Thymus (tissue), 11 donors: ENCODE data around the gene RPL29. TPM values are rescaled to one million over a fixed set of nuclear protein-coding genes. Genes with fewer than 3 reads are reported as not detected.

Experiments used
- DNase-seq, 9 donors: peaks; one replicate each; pipeline ENCODE4 v3.0.0-alpha.2; 2013; ENCODE audit warnings: low spot score in 9 of 9, low read depth in 6 of 9, missing footprints in 1 of 9
- H3K27ac ChIP-seq, 2 donors: one replicate each; pipeline ENCODE4 v1.5.1; 2013; ENCODE audit warnings: control low read depth in 1 of 2, low read depth in 1 of 2, low read length in 1 of 2, mild to moderate bottlenecking in 1 of 2, moderate library complexity in 1 of 2
- H3K27me3 ChIP-seq, 2 donors: one replicate each; pipeline ENCODE4 v1.5.1; 2013; ENCODE audit warnings: low read length in 1 of 2; ENCODE audit not compliant: control insufficient read depth in 2 of 2, insufficient read depth in 1 of 2
- H3K36me3 ChIP-seq, 2 donors: one replicate each; pipeline ENCODE4 v1.5.1; 2013; ENCODE audit warnings: low read length in 1 of 2, mild to moderate bottlenecking in 1 of 2, moderate library complexity in 1 of 2; ENCODE audit not compliant: control insufficient read depth in 2 of 2, insufficient read depth in 2 of 2
- H3K4me1 ChIP-seq, 2 donors: one replicate each; pipeline ENCODE4 v1.5.1; 2013; ENCODE audit warnings: low read length in 2 of 2; ENCODE audit not compliant: control insufficient read depth in 2 of 2, insufficient read depth in 2 of 2
- H3K4me3 ChIP-seq, 2 donors: one replicate each; pipeline ENCODE4 v1.5.1; 2013; ENCODE audit warnings: low read length in 2 of 2, control low read depth in 1 of 2, mild to moderate bottlenecking in 1 of 2
- H3K9me3 ChIP-seq, 2 donors: one replicate each; pipeline ENCODE4 v1.5.1; 2013; ENCODE audit warnings: low read length in 1 of 2, mild to moderate bottlenecking in 1 of 2; ENCODE audit not compliant: control insufficient read depth in 2 of 2, insufficient read depth in 1 of 2
- WGBS: extraction: QIAGEN DNeasy Blood & Tissue Kit; methylation state at CpG from one replicate; pipeline ENCODE4 v1.1.7; 2013; 5-methylcytosine and 5-hydroxymethylcytosine counted together
- polyA plus RNA-seq: library from polyadenylated mRNA; stranded (reverse); fragments of 200-250 nt; gene quantifications from one replicate; pipeline ENCODE4 v1.2.3, GENCODE V29; 2013
- total RNA-seq: library from RNA; stranded (reverse); fragments of 120-200 nt; gene quantifications from one replicate; pipeline ENCODE4 v1.2.4, GENCODE V29; 2013
- donor health status: healthy.

Gene RPL29
- total and polyA plus RNA-seq, 2 donors: 1,457 to 1,964 TPM

- H3K36me3 ChIP-seq: no peaks in the 10 kb centered on the region
- peaks cover 27 to 96% of the 10 kb centered on the region in 2 donors for H3K27me3 ChIP-seq
- no peak overlapping the region for H3K4me3 ChIP-seq
- peaks cover 5 to 11% of the 10 kb centered on the region in 2 donors for H3K4me1 ChIP-seq
- 96% methylated on average over 20 of the region's 20 CpGs for WGBS
- H3K9me3 ChIP-seq: peaks cover 0 to 3% of the 10 kb centered on the region in 2 donors
- no peak for DNase-seq
- H3K27ac ChIP-seq: no peak overlapping the region
Observed at GRCh38 chr3:51958603-51959521, 36.8 kb downstream of the RPL29 start.

DNA sequence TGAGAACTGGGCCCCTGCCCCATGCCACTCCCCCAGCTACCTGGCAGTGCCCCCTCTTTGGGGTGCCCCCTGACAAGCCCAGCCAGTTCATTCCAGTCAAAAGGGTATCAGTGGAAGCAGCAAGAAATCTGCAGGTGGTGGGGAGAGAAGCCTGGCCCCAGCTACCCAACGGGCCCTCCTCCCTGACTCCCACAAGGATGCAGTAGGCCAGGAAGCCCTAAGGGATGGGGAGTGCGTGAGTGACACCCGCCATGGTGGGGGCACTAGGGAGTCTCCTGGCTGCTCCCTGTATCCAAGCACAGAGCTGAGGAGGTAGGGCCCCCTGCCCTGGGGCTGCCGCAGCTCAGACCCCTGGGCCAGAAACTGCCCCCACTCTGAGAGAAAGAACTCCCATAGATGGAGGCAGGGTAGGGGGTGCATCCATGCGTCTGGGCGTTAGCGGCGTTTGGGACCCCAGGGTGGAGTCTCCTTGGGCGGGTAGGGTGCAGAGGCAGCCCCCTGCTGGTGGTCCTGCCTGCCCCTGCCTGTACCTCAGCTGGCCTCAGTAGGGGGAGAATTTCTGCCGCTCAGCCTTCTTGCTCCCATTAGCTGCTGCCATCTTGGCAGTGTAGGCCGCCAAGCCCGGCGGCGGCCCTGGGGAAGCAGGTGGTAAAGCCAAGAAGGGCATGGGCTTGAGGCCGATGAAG lies 38.0 kb downstream of the RPL29 start:
- H3K4me3 ChIP-seq: no peak overlapping the region
- H3K9me3 ChIP-seq: peaks cover 0 to 3% of the 10 kb centered on the region in 2 donors
- H3K36me3 ChIP-seq: no peaks in the 10 kb centered on the region
- H3K27me3 ChIP-seq: peaks cover 34 to 94% of the 10 kb centered on the region in 2 donors
- H3K27ac ChIP-seq: no peak overlapping the region
- WGBS: 98% methylated on average over 15 of the region's 15 CpGs
- no peak for DNase-seq
- H3K4me1 ChIP-seq: peaks cover 5 to 11% of the 10 kb centered on the region in 2 donors

- Histone ChIP-seq H3K36me3 (no peaks in the 10 kb centered on the region), H3K4me3 (peak overlapping the region in 1 of 2 donors; percentile 42), H3K27me3 (peaks cover 34 to 87% of the 10 kb centered on the region in 2 donors), H3K4me1 (peaks cover 5 to 11% of the 10 kb centered on the region in 2 donors), H3K27ac (no peak overlapping the region), H3K9me3 (peaks cover 0 to 3% of the 10 kb centered on the region in 2 donors)
- peak in 2 of 9 donors; percentile 44 to 54 for DNase-seq
- WGBS: 6% methylated on average over 97 of the region's 97 CpGs
Observed at GRCh38 chr3:51955893-51956770, 39.6 kb downstream of the RPL29 start.

- DNase-seq: no peak
- H3K4me1 ChIP-seq: peaks cover 5 to 11% of the 10 kb centered on the region in 2 donors
- peaks cover 34 to 85% of the 10 kb centered on the region in 2 donors for H3K27me3 ChIP-seq
- no peak within 1 kb of the TSS for H3K27ac ChIP-seq
- H3K36me3 ChIP-seq: no peaks in the 10 kb centered on the region
- peak within 1 kb of the TSS in 1 of 2 donors; percentile 42 for H3K4me3 ChIP-seq
- WGBS: 40% methylated on average over 33 of the region's 33 CpGs
- peaks cover 0 to 3% of the 10 kb centered on the region in 2 donors for H3K9me3 ChIP-seq
Observed at GRCh38 chr3:51955175-51955892, 40.4 kb downstream of the RPL29 start, which contains the start of gene GPR62. TSS of gene GPR62 (plus strand) at chr3:51955381. CDS start at chr3:51955653, 272 bp downstream.

DNA sequence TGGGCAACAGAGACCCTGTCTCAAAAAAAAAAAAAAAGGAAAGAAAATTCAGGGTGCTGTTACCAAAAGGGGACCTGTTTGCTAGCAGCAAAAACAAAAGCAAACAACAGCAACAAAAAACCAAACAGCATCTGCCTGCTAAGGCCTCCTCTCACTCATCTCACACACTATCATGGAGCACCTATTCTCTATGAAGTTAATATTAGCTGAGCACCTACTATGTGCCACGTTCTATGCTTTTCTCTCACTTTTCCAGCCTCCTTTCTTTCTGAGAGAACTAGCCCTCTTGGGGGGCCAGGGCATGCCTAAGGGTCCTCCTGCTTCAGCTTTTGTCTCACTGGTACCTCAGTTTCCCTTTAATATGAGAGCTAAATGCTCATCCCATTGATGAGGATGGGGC lies 41.0 kb downstream of the RPL29 start:
- Histone ChIP-seq H3K9me3 (peaks cover 0 to 3% of the 10 kb centered on the region in 2 donors), H3K4me3 (no peak overlapping the region), H3K27me3 (peaks cover 34 to 79% of the 10 kb centered on the region in 2 donors), H3K36me3 (no peaks in the 10 kb centered on the region), H3K27ac (no peak overlapping the region), H3K4me1 (peaks cover 5 to 11% of the 10 kb centered on the region in 2 donors)
- 92% methylated on average over 1 of the region's 1 CpG for WGBS
- no peak for DNase-seq

GRCh38 chr3:51954105-51954504 lies 41.6 kb downstream of the RPL29 start:
- no peak overlapping the region for H3K4me3 ChIP-seq
- H3K27ac ChIP-seq: no peak overlapping the region
- no peak for DNase-seq
- peaks cover 0 to 3% of the 10 kb centered on the region in 2 donors for H3K9me3 ChIP-seq
- H3K4me1 ChIP-seq: peaks cover 5 to 11% of the 10 kb centered on the region in 2 donors
- H3K36me3 ChIP-seq: no peaks in the 10 kb centered on the region
- peaks cover 33 to 75% of the 10 kb centered on the region in 2 donors for H3K27me3 ChIP-seq
- WGBS: 63% methylated on average over 6 of the region's 6 CpGs

DNA sequence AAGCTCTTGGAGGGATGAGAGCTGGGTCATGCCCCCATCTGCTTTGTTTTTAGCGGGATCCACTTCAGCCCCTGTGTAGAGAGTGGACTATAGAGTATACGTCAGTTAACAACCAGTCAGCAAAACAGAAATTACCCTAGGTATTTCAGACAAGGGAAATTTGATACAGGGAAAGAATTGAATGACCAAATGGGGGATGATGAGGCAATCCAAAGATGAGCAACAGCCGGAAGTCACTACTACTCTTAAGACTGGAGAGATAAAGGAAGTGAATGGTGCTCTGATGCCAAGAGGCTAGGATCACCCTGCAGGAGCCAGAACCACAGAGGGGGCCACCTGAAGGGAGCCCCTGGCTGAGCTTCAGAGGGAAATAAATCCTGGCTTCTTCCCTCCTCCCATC lies 42.2 kb downstream of the RPL29 start:
- Histone ChIP-seq H3K4me1 (peaks cover 5 to 11% of the 10 kb centered on the region in 2 donors), H3K4me3 (no peak overlapping the region), H3K27ac (no peak overlapping the region), H3K9me3 (peaks cover 0 to 3% of the 10 kb centered on the region in 2 donors), H3K27me3 (peaks cover 32 to 69% of the 10 kb centered on the region in 2 donors), H3K36me3 (no peaks in the 10 kb centered on the region)
- no peak for DNase-seq
- 90% methylated on average over 3 of the region's 3 CpGs for WGBS

DNA sequence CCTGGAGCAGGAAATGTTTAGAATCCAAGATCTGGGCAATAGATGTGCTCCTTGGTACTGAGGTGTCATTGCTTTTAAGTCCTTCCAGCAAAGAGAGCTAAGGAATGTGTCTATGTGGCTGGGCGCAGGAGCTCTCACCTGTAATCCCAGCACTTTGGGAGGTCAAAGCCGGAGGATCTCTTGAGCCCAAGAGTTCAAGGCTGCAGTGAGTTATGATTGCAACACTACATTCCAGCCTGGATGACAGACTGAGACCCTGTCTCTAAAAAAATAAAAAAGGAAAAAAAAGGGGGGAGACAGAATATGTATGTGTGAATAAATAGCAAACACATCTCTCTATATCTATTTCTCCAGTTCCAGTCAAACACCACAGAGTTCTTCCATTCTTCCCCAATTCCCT lies 44.8 kb downstream of the RPL29 start:
- WGBS: 96% methylated on average over 2 of the region's 2 CpGs
- H3K27me3 ChIP-seq: peaks cover 20 to 44% of the 10 kb centered on the region in 2 donors
- H3K4me3 ChIP-seq: no peak overlapping the region
- H3K36me3 ChIP-seq: no peaks in the 10 kb centered on the region
- no peak for DNase-seq
- H3K4me1 ChIP-seq: peaks cover 0 to 3% of the 10 kb centered on the region in 2 donors
- H3K27ac ChIP-seq: no peak overlapping the region
- H3K9me3 ChIP-seq: no peaks in the 10 kb centered on the region
